ENCODE data around the gene CALHM2.

DNA sequence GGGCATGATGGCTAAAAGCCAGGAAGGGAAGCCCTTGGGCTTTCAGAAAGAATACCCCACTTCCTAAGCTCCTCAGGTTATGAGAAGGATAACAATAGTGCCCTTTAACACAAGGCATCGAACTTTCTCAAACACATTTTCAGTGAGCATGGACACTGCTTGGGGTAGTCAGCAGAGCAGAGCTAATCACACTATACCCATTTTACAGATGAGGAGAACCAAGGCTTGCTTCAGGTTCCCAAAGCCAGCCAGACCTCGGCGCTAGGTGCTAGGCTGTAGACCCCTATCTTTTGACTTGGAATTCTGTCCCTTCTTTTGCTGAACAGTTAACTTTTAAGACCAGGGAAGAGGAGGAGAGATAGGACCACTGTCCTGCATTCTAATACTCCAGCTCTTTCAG lies 43.2 kb upstream of the CALHM2 start:
- TF ChIP-seq, protein P1, sequence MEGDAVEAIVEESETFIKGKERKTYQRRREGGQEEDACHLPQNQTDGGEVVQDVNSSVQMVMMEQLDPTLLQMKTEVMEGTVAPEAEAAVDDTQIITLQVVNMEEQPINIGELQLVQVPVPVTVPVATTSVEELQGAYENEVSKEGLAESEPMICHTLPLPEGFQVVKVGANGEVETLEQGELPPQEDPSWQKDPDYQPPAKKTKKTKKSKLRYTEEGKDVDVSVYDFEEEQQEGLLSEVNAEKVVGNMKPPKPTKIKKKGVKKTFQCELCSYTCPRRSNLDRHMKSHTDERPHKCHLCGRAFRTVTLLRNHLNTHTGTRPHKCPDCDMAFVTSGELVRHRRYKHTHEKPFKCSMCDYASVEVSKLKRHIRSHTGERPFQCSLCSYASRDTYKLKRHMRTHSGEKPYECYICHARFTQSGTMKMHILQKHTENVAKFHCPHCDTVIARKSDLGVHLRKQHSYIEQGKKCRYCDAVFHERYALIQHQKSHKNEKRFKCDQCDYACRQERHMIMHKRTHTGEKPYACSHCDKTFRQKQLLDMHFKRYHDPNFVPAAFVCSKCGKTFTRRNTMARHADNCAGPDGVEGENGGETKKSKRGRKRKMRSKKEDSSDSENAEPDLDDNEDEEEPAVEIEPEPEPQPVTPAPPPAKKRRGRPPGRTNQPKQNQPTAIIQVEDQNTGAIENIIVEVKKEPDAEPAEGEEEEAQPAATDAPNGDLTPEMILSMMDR (IDR thresholded peaks at IDR 0.05), result no peak
- TF ChIP-seq POLR2A (IDR thresholded peaks at IDR 0.05), result no peak
- TF ChIP-seq POLR2AphosphoS5 (IDR thresholded peaks at IDR 0.05; ENCODE audit: insufficient read depth in 1 of 2, low read depth in 1 of 2), result no peak

All from vagina (tissue), 2 donors.